Osteocyte (in vitro differentiated cells): ENCODE results near the gene PCCA. TPM values are rescaled to one million over a fixed set of nuclear protein-coding genes. Genes with fewer than 3 reads are reported as not detected.
"Not testable (repeated sequence)": the region's sequence is repeated elsewhere in the genome, so short reads cannot be mapped to it uniquely, and the experiment has no call there.

Experiments used
- DNase-seq: peaks from one replicate; pipeline ENCODE4 v3.0.0; 2021; ENCODE audit warnings: mixed read lengths; ENCODE audit not compliant: unreplicated experiment; ENCODE audit errors: extremely low spot score
- H3K27ac Mint-ChIP-seq: one replicate; pipeline ENCODE4 v1.8.0; 2021; ENCODE audit warnings: mild to moderate bottlenecking, mixed read lengths; ENCODE audit not compliant: unreplicated experiment
- H3K27me3 Mint-ChIP-seq: one replicate; pipeline ENCODE4 v1.8.0; 2021; ENCODE audit warnings: mixed read lengths; ENCODE audit not compliant: unreplicated experiment
- H3K36me3 Mint-ChIP-seq: one replicate; pipeline ENCODE4 v1.8.0; 2021; ENCODE audit warnings: mixed read lengths; ENCODE audit not compliant: unreplicated experiment
- H3K4me1 Mint-ChIP-seq: one replicate; pipeline ENCODE4 v1.8.0; 2021; ENCODE audit warnings: mixed read lengths; ENCODE audit not compliant: unreplicated experiment
- H3K4me3 Mint-ChIP-seq: one replicate; pipeline ENCODE4 v1.8.0; 2021; ENCODE audit warnings: mild to moderate bottlenecking, moderate library complexity, mixed read lengths; ENCODE audit not compliant: unreplicated experiment
- H3K9me3 Mint-ChIP-seq: one replicate; pipeline ENCODE4 v1.8.0; 2021; ENCODE audit warnings: mixed read lengths; ENCODE audit not compliant: unreplicated experiment
- CTCF ChIP-seq: fragments of 200-600 bp; sonication (generic); IDR thresholded peaks from 2 replicates; pipeline ENCODE4 v1.5.0; 2021; ENCODE audit warnings: antibody characterized with exemption, mild to moderate bottlenecking, moderate library complexity
- total RNA-seq: library from RNA; stranded (reverse); gene quantifications from 2 replicates; pipeline ENCODE4 v1.2.1, GENCODE V29; 2021

Gene PCCA
- total RNA-seq, 1 donor from 2014 or later: 33.7 TPM

- peaks cover 34% of the 10 kb centered on the region for H3K36me3 Mint-ChIP-seq
- no peak overlapping the region for H3K27ac Mint-ChIP-seq
- H3K27me3 Mint-ChIP-seq: no peaks in the 10 kb centered on the region
- no peak for DNase-seq
- H3K4me3 Mint-ChIP-seq: no peak overlapping the region
- H3K4me1 Mint-ChIP-seq: peaks cover 26% of the 10 kb centered on the region
- H3K9me3 Mint-ChIP-seq: no peaks in the 10 kb centered on the region
- no peak for TF ChIP-seq CTCF
Measured at GRCh38 chr13:100273552-100273951, 184.7 kb downstream of the PCCA start.

GRCh38 chr13:100274942-100275506 is 186.1 kb downstream of the PCCA start:
- peaks cover 35% of the 10 kb centered on the region for H3K36me3 Mint-ChIP-seq
- TF ChIP-seq CTCF: no peak
- no peaks in the 10 kb centered on the region for H3K27me3 Mint-ChIP-seq
- H3K27ac Mint-ChIP-seq: peak overlapping the region; percentile 71
- no peak for DNase-seq
- H3K9me3 Mint-ChIP-seq: no peaks in the 10 kb centered on the region
- no peak overlapping the region for H3K4me3 Mint-ChIP-seq
- peaks cover 21% of the 10 kb centered on the region for H3K4me1 Mint-ChIP-seq

GRCh38 chr13:100275746-100276145 is 186.9 kb downstream of the PCCA start:
- Mint-ChIP-seq H3K4me1 (peaks cover 19% of the 10 kb centered on the region), H3K36me3 (peaks cover 37% of the 10 kb centered on the region), H3K27me3 (no peaks in the 10 kb centered on the region), H3K27ac (peak overlapping the region; percentile 71), H3K9me3 (no peaks in the 10 kb centered on the region), H3K4me3 (no peak overlapping the region)
- no peak for DNase-seq
- TF ChIP-seq CTCF: no peak

GRCh38 chr13:100280681-100281080 is 191.8 kb downstream of the PCCA start:
- Mint-ChIP-seq H3K4me1 (peaks cover 13% of the 10 kb centered on the region), H3K9me3 (no peaks in the 10 kb centered on the region), H3K36me3 (peaks cover 25% of the 10 kb centered on the region), H3K27ac (no peak overlapping the region), H3K27me3 (no peaks in the 10 kb centered on the region), H3K4me3 (no peak overlapping the region)
- no peak for TF ChIP-seq CTCF
- no peak for DNase-seq

GRCh38 chr13:100282306-100282705 is 193.4 kb downstream of the PCCA start:
- peaks cover 27% of the 10 kb centered on the region for H3K36me3 Mint-ChIP-seq
- not testable (repeated sequence) for DNase-seq, H3K27ac Mint-ChIP-seq, H3K4me3 Mint-ChIP-seq, H3K4me1 Mint-ChIP-seq, H3K27me3 Mint-ChIP-seq, H3K9me3 Mint-ChIP-seq
